Measurements from ENCODE around the gene SPTBN5.

GRCh38 chr15:41865490-41866055 lies 28.3 kb downstream of the SPTBN5 start:
- TF ChIP-seq EZH2 (IDR thresholded peaks at IDR 0.05; ENCODE audit: borderline replicate concordance, insufficient read depth, low read depth, low read length, poor library complexity, severe bottlenecking) (no peak), CTCF (IDR thresholded peaks at IDR 0.05) (no peak)

Data from B cell (primary cell).